T-helper 17 cell (primary cell): ENCODE results near the gene RASIP1. TPM values are rescaled to one million over a fixed set of nuclear protein-coding genes. Genes with fewer than 3 reads are reported as not detected.
"Not testable (repeated sequence)": the region's sequence is repeated elsewhere in the genome, so short reads cannot be mapped to it uniquely, and the experiment has no call there.

ENCODE experiments used
- ATAC-seq: fragments of 150-1000 bp; cut with Tn5 transposase; 2 replicates; pipeline ENCODE4 v1.10.0; 2021; ENCODE audit warnings: mild to moderate bottlenecking, moderate library complexity
- DNase-seq, 3 donors: peaks; one replicate each; pipeline versions ENCODE4 v3.0.0 to v3.0.0-alpha.2; 2020 to 2021
- H3K9me3 ChIP-seq: one replicate; pipeline ENCODE4 v1.7.0; 2013; ENCODE audit warnings: low read length, mild to moderate bottlenecking; ENCODE audit not compliant: control insufficient read depth, poor library complexity, severe bottlenecking
- H3K27ac Mint-ChIP-seq: one replicate; pipeline ENCODE4 v1.8.0; 2022; ENCODE audit warnings: mild to moderate bottlenecking, moderate library complexity, mixed read lengths
- H3K27me3 Mint-ChIP-seq: one replicate; pipeline ENCODE4 v1.8.0; 2022; ENCODE audit warnings: mixed read lengths
- H3K36me3 Mint-ChIP-seq: one replicate; pipeline ENCODE4 v1.8.0; 2022; ENCODE audit warnings: low read depth, mixed read lengths
- H3K4me1 Mint-ChIP-seq: one replicate; pipeline ENCODE4 v1.8.0; 2022; ENCODE audit warnings: mild to moderate bottlenecking, mixed read lengths
- H3K4me3 Mint-ChIP-seq: one replicate; pipeline ENCODE4 v1.8.0; 2022; ENCODE audit warnings: mild to moderate bottlenecking, moderate library complexity, mixed read lengths
- total RNA-seq, 4 donors: library from RNA in 2 of 4; stranded (reverse) in 2 of 4; gene quantifications; one replicate each; pipeline ENCODE4 v1.2.3 and lab custom pipeline; 2022 to 2026

The RASIP1 gene
- total RNA-seq, 2 donors from 2014 or later, result 0.10 to 0.12 TPM

- ATAC-seq, result peak; percentile 55
- peaks cover 10% of the 10 kb centered on the region for H3K27me3 Mint-ChIP-seq
- no peaks in the 10 kb centered on the region for H3K9me3 ChIP-seq
- peaks cover 9% of the 10 kb centered on the region for H3K4me1 Mint-ChIP-seq
- no peak for DNase-seq
- H3K27ac Mint-ChIP-seq, result no peak overlapping the region
- H3K4me3 Mint-ChIP-seq, result peak overlapping the region; percentile 83
- H3K36me3 Mint-ChIP-seq, result no peaks in the 10 kb centered on the region
These were observed 43.9 kb downstream of the RASIP1 start for GRCh38 chr19:48696353-48697010.

DNA sequence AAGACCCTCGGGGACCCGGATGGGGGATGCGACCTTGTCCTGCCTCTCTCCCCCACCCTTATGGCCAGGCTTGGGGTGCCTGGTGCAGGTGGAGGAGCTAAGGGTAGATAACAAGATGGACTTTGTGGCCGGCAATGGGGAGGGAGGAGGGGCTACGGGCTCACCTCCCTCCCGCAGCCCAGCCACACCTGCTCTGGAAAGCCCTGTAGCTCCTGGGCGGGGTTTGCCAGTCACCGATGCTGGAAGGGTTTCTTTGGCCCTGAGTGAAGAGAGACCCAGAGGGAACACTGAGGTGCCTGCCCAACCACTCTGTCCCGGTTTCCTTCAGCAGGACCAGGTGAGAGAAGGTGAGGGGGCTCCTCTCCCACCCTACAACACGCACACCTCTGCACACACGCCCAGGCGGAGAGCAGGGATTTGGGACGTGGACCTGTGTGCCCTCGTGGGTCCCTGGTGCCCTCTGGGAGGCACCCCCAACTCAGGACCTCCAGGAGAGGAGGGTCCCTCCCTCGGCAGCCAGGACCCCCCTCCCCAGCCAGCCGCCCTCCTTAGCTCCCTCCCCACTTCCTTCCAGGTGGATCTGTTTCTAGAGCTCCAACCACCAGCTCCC lies 44.6 kb downstream of the RASIP1 start, which contains the start of gene FUT2:
FUT2 (plus strand) TSS at position 229 of the 610 bp plus-strand sequence. CDS start 6,986 bp downstream, outside the sequence.
- Mint-ChIP-seq H3K4me1 (peaks cover 9% of the 10 kb centered on the region), H3K27ac (no peak within 1 kb of the TSS), H3K27me3 (peaks cover 10% of the 10 kb centered on the region), H3K36me3 (no peaks in the 10 kb centered on the region), H3K4me3 (peak within 1 kb of the TSS; percentile 83)
- ATAC-seq (no peak), DNase-seq (no peak)
- H3K9me3 ChIP-seq, result no peaks in the 10 kb centered on the region

- not testable (repeated sequence) for ATAC-seq, DNase-seq, H3K27ac Mint-ChIP-seq, H3K9me3 ChIP-seq, H3K4me1 Mint-ChIP-seq, H3K27me3 Mint-ChIP-seq, H3K36me3 Mint-ChIP-seq, H3K4me3 Mint-ChIP-seq
These were observed 46.8 kb downstream of the RASIP1 start for GRCh38 chr19:48693629-48694028.

- Mint-ChIP-seq H3K4me1 (peaks cover 2% of the 10 kb centered on the region), H3K27me3 (no peaks in the 10 kb centered on the region), H3K4me3 (no peak overlapping the region), H3K27ac (no peak overlapping the region), H3K36me3 (no peaks in the 10 kb centered on the region)
- DNase-seq (no peak), ATAC-seq (no peak)
- no peaks in the 10 kb centered on the region for H3K9me3 ChIP-seq
These were observed 51.0 kb downstream of the RASIP1 start for GRCh38 chr19:48689449-48689848.

- no peak for DNase-seq
- H3K4me1 Mint-ChIP-seq, result peaks cover 2% of the 10 kb centered on the region
- no peaks in the 10 kb centered on the region for H3K27me3 Mint-ChIP-seq
- no peaks in the 10 kb centered on the region for H3K36me3 Mint-ChIP-seq
- no peak overlapping the region for H3K27ac Mint-ChIP-seq
- no peak for ATAC-seq
- H3K4me3 Mint-ChIP-seq, result no peak overlapping the region
- no peaks in the 10 kb centered on the region for H3K9me3 ChIP-seq
These were observed 52.6 kb downstream of the RASIP1 start for GRCh38 chr19:48687776-48688175.

DNA sequence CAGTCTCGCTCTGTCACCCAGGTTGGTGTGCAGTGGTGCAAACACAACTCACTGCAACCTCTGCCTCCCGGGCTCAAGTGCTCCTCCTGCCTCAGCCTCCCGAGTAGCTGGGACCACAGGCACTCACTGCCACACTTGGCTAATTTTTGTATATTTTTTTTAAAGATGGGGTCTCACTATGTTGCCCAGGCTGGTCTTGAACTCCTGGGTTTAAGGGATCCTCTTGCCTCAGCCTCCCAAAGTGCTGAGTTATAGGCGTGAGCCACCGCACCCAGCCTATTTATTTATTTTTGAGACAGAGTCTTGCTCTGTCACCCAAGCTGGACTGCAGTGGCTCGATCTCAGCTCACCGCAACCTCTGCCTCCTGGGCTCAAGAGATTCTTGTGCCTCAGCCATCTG lies 53.8 kb downstream of the RASIP1 start:
- ATAC-seq, H3K4me1 Mint-ChIP-seq, H3K36me3 Mint-ChIP-seq, H3K4me3 Mint-ChIP-seq, DNase-seq, H3K27me3 Mint-ChIP-seq, H3K9me3 ChIP-seq, H3K27ac Mint-ChIP-seq: not testable (repeated sequence)

GRCh38 chr19:48686088-48686487 lies 54.3 kb downstream of the RASIP1 start:
- H3K4me3 Mint-ChIP-seq, result no peak overlapping the region
- no peaks in the 10 kb centered on the region for H3K9me3 ChIP-seq
- no peak for DNase-seq
- H3K27ac Mint-ChIP-seq, result no peak overlapping the region
- peaks cover 2% of the 10 kb centered on the region for H3K4me1 Mint-ChIP-seq
- H3K36me3 Mint-ChIP-seq, result no peaks in the 10 kb centered on the region
- no peak for ATAC-seq
- H3K27me3 Mint-ChIP-seq, result no peaks in the 10 kb centered on the region

DNA sequence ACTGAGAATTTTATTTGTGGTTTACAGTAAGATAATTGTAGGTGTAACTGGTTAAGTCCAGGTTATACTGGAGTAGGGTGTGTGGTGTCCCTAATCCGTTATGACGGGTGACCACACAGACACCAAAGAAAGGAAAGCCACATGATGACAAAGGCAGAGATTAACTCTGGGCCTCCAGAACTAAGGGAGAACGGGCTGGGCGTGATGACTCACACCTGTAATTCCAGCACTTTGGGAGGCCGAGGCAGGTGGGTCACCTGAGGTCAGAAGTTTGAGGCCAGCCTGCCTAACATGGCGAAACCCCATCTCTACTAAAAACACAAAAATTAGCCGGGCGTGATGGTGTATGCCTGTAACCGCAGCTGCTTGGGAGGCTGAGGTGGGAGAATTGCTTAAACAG lies 54.8 kb downstream of the RASIP1 start:
- no peaks in the 10 kb centered on the region for H3K9me3 ChIP-seq
- no peak for DNase-seq
- H3K27ac Mint-ChIP-seq, result no peak overlapping the region
- H3K4me3 Mint-ChIP-seq, result no peak overlapping the region
- peaks cover 2% of the 10 kb centered on the region for H3K4me1 Mint-ChIP-seq
- no peaks in the 10 kb centered on the region for H3K36me3 Mint-ChIP-seq
- no peaks in the 10 kb centered on the region for H3K27me3 Mint-ChIP-seq
- ATAC-seq, result no peak

DNA sequence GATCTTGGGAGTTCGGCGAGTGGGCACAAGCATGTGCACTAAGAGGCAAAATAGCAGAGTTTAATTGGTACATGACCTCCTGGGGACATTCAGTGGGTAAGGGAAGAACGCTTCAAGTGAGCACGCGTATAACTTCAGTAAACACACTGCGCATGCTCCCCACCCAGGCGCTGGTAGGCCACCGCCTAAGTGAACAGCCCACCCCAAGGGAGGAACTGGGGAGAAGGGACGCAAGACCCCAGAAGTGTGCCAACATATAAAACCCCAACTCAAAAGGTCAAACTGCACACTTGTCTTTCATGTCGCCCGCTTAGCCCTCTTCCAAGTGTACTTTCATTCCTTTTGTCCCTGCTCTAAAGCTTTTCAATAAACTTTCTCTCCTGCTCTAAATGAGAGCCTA lies 57.1 kb downstream of the RASIP1 start:
- no peaks in the 10 kb centered on the region for H3K36me3 Mint-ChIP-seq
- no peaks in the 10 kb centered on the region for H3K27me3 Mint-ChIP-seq
- DNase-seq, result no peak
- H3K4me1 Mint-ChIP-seq, result peaks cover 2% of the 10 kb centered on the region
- no peak overlapping the region for H3K27ac Mint-ChIP-seq
- H3K9me3 ChIP-seq, result no peaks in the 10 kb centered on the region
- no peak for ATAC-seq
- no peak overlapping the region for H3K4me3 Mint-ChIP-seq

GRCh38 chr19:48681127-48681470 lies 59.3 kb downstream of the RASIP1 start:
- ATAC-seq (no peak), DNase-seq (no peak)
- Mint-ChIP-seq H3K4me1 (peaks cover 2% of the 10 kb centered on the region), H3K27ac (no peak overlapping the region), H3K36me3 (no peaks in the 10 kb centered on the region), H3K27me3 (no peaks in the 10 kb centered on the region), H3K4me3 (no peak overlapping the region)
- no peaks in the 10 kb centered on the region for H3K9me3 ChIP-seq

- DNase-seq (no peak), ATAC-seq (no peak)
- no peaks in the 10 kb centered on the region for H3K27me3 Mint-ChIP-seq
- no peak overlapping the region for H3K27ac Mint-ChIP-seq
- no peaks in the 10 kb centered on the region for H3K9me3 ChIP-seq
- no peak overlapping the region for H3K4me3 Mint-ChIP-seq
- H3K4me1 Mint-ChIP-seq, result no peaks in the 10 kb centered on the region
- H3K36me3 Mint-ChIP-seq, result no peaks in the 10 kb centered on the region
These were observed 59.8 kb downstream of the RASIP1 start for GRCh38 chr19:48680436-48681126.

GRCh38 chr19:48680006-48680405 lies 60.4 kb downstream of the RASIP1 start:
- H3K27me3 Mint-ChIP-seq, result not testable (repeated sequence)

GRCh38 chr19:48678201-48678600 lies 62.2 kb downstream of the RASIP1 start:
- H3K27ac Mint-ChIP-seq, result no peak overlapping the region
- ATAC-seq, result no peak
- H3K36me3 Mint-ChIP-seq, result no peaks in the 10 kb centered on the region
- H3K27me3 Mint-ChIP-seq, result no peaks in the 10 kb centered on the region
- H3K4me3 Mint-ChIP-seq, result no peak overlapping the region
- H3K9me3 ChIP-seq, result no peaks in the 10 kb centered on the region
- DNase-seq, result no peak
- peaks cover 6% of the 10 kb centered on the region for H3K4me1 Mint-ChIP-seq

More at GRCh38 chr19:48680006-48680405, 60.4 kb downstream of the RASIP1 start:
- not testable (repeated sequence) for H3K36me3 Mint-ChIP-seq, H3K27ac Mint-ChIP-seq, H3K9me3 ChIP-seq, DNase-seq, H3K4me1 Mint-ChIP-seq, H3K4me3 Mint-ChIP-seq, ATAC-seq
